IMR-90 (cell line): ENCODE measurements around the gene LDLRAD4.

ENCODE experiments used
- CEBPB ChIP-seq: IDR thresholded peaks from 2 replicates; pipeline ENCODE4 v1.6.1; 2012; ENCODE audit warnings: low read depth, low read length, improper control_type of control experiment
- POLR2A ChIP-seq: IDR thresholded peaks from 2 replicates; pipeline ENCODE4 v1.6.1; 2012; ENCODE audit warnings: mild to moderate bottlenecking, low read depth, low read length
- RAD21 ChIP-seq: IDR thresholded peaks from 2 replicates; pipeline ENCODE4 v1.6.1; 2012; ENCODE audit warnings: low read length, improper control_type of control experiment
- RCOR1 ChIP-seq: IDR thresholded peaks from 2 replicates; pipeline ENCODE4 v1.6.1; 2012; ENCODE audit warnings: mild to moderate bottlenecking, low read length, improper control_type of control experiment; ENCODE audit not compliant: insufficient replicate concordance
- SMC3 ChIP-seq: fragments of 150-350 bp; IDR thresholded peaks from 2 replicates; pipeline ENCODE4 v1.6.1; 2016; ENCODE audit warnings: low read depth, mild to moderate bottlenecking, antibody characterized with exemption, low read length, moderate library complexity
- TF ChIP-seq, protein P1 (sequence below): conservative IDR thresholded peaks from 2 replicates; pipeline ENCODE4 v1.5.1; 2012; ENCODE audit warnings: mild to moderate bottlenecking, low read depth, low read length, improper control_type of control experiment
- TF ChIP-seq, protein P2 (sequence below): fragments of 150-350 bp; IDR thresholded peaks from 2 replicates; pipeline ENCODE4 v1.6.1; 2017; ENCODE audit warnings: mild to moderate bottlenecking, antibody characterized with exemption, low read length, low read depth

DNA sequence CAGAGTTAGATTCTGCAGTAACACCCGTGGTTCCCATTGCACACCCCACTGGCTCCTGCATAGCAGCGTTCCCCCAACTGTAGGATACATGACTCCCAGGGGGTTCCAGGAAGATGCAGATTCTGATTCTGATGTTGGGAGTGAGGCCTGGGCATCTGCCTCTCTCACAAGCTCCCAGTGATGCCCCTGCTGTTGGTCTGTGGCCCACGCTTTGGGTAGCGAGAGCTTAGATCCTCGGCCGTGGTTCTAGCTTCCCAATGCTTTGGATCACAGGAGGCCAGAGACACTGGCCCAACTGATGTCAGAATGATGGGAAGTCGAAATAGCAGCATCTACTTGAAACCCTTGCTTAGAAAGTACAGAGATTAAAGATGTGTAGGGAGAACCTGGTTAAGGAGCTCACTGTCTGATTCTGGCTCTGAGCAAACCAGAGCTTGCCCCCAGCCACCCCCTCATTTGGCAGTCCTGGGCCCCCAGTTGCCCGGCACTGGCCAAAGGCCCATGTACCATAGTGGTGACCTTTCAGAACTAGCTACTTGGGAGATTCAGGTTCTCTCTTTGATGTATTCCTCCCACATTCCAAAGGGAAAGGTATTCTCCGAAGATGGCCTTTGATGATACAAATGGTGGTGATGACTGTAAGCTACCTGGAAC, 310.3 kb downstream of the LDLRAD4 start:
- TF ChIP-seq, protein P1, sequence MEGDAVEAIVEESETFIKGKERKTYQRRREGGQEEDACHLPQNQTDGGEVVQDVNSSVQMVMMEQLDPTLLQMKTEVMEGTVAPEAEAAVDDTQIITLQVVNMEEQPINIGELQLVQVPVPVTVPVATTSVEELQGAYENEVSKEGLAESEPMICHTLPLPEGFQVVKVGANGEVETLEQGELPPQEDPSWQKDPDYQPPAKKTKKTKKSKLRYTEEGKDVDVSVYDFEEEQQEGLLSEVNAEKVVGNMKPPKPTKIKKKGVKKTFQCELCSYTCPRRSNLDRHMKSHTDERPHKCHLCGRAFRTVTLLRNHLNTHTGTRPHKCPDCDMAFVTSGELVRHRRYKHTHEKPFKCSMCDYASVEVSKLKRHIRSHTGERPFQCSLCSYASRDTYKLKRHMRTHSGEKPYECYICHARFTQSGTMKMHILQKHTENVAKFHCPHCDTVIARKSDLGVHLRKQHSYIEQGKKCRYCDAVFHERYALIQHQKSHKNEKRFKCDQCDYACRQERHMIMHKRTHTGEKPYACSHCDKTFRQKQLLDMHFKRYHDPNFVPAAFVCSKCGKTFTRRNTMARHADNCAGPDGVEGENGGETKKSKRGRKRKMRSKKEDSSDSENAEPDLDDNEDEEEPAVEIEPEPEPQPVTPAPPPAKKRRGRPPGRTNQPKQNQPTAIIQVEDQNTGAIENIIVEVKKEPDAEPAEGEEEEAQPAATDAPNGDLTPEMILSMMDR = no peak
- no peak for TF ChIP-seq SMC3
- TF ChIP-seq POLR2A = no peak
- TF ChIP-seq RCOR1 = no peak
- TF ChIP-seq CEBPB = no peak
- TF ChIP-seq RAD21 = no peak
- TF ChIP-seq, protein P2, sequence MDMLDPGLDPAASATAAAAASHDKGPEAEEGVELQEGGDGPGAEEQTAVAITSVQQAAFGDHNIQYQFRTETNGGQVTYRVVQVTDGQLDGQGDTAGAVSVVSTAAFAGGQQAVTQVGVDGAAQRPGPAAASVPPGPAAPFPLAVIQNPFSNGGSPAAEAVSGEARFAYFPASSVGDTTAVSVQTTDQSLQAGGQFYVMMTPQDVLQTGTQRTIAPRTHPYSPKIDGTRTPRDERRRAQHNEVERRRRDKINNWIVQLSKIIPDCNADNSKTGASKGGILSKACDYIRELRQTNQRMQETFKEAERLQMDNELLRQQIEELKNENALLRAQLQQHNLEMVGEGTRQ = no peak
